ENCODE data around the gene NAGLU.
"Not testable (repeated sequence)": the region's sequence is repeated elsewhere in the genome, so short reads cannot be mapped to it uniquely, and the experiment has no call there.

The NAGLU gene

DNA sequence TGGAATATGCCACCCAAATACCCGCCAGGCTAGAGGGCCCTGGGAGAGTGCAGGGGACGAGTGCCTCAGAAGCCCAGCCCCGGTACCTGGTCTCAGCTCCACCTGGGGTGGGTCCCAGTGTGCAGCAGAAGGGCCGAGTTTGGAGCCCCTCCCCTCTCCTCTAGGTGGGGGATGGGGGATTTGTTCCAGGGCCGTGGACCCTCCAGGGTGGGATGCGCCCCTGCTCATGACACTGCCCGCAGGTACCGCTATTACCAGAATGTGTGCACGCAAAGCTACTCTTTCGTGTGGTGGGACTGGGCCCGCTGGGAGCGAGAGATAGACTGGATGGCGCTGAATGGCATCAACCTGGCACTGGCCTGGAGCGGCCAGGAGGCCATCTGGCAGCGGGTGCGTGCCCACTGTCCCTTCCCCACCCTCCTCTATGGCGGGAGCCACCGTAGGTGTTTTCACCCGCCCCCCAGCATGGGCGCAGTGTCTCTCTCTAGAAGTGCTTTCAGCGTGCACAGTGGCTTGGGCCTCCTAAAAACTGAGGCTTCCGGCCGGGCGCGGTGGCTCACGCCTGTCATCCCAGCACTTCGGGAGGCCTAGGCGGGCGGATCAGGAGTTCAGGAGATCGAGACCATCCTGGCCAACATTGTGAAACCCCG is 1.2 kb downstream of the NAGLU start:
- H4K20me1 ChIP-seq (ENCODE audit: low read depth, low read length), result no peaks in the 10 kb centered on the region
- H3K4me3 ChIP-seq (ENCODE audit: insufficient read depth, low read length, poor library complexity, severe bottlenecking), result peak overlapping the region; percentile 72
- H2AFZ ChIP-seq (ENCODE audit: low read depth, low read length, severe bottlenecking), result no peak overlapping the region
- no peaks in the 10 kb centered on the region for H3K9me3 ChIP-seq (ENCODE audit: insufficient read depth, low read length)
- TF ChIP-seq CTCF (IDR thresholded peaks at IDR 0.05; ENCODE audit: insufficient read depth, low read length, poor library complexity, severe bottlenecking) (no peak), EZH2phosphoT487 (conservative IDR thresholded peaks at IDR 0.05; ENCODE audit: low read length) (no peak)
- no peaks in the 10 kb centered on the region for H3K27me3 ChIP-seq (ENCODE audit: low read length)
- H3K36me3 ChIP-seq (ENCODE audit: low read length), result no peaks in the 10 kb centered on the region
- peak overlapping the region; percentile 64 for H3K27ac ChIP-seq (ENCODE audit: low read depth, low read length)
- H3K79me2 ChIP-seq (ENCODE audit: insufficient read depth, low read length), result peaks cover 7% of the 10 kb centered on the region; the same call in 1 of the 2 replicates
- peaks cover 17% of the 10 kb centered on the region for H3F3A ChIP-seq (ENCODE audit: insufficient read depth)
- peak overlapping the region; percentile 98 for H3K4me2 ChIP-seq (ENCODE audit: low read depth, low read length, poor library complexity, severe bottlenecking)
- H3K9me2 ChIP-seq (replicated peaks; ENCODE audit: insufficient read depth, low read length), result no peaks in the 10 kb centered on the region
- H3K9ac ChIP-seq (ENCODE audit: low read length), result peak overlapping the region; percentile 73

DNA sequence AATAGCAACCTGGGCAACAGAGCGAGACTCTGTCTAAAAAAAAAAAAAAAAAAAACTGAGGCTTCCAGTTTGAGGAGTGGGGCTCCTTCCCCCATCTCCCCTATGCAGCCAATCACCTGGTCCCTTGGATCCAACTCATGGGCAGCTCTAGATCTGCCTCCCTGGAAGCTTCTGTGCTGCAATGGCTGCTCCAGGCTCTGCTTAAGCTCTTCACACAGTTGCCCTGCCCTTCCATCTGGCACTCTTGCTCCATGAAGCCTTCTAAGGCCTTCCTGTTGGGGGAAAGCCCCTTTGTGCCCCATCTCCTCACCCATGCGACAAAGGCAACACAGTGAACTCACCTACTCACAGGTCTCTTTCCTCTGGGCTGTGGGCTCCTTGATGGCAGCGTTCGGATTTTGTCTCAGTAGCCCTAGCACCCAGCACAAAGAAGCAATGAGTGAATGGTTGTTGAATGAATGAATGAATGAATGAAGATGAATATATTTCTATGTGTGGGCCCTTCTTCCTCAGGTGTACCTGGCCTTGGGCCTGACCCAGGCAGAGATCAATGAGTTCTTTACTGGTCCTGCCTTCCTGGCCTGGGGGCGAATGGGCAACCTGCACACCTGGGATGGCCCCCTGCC is 1.9 kb downstream of the NAGLU start:
- Histone ChIP-seq H3K36me3 (ENCODE audit: low read length) (no peaks in the 10 kb centered on the region), H4K20me1 (ENCODE audit: low read depth, low read length) (no peaks in the 10 kb centered on the region), H3F3A (ENCODE audit: insufficient read depth) (peaks cover 17% of the 10 kb centered on the region), H3K4me2 (ENCODE audit: low read depth, low read length, poor library complexity, severe bottlenecking) (no peak overlapping the region), H3K27ac (ENCODE audit: low read depth, low read length) (no peak overlapping the region), H3K9me2 (replicated peaks; ENCODE audit: insufficient read depth, low read length) (no peaks in the 10 kb centered on the region), H3K79me2 (ENCODE audit: insufficient read depth, low read length) (peaks cover 7% of the 10 kb centered on the region; the same call in 1 of the 2 replicates), H3K9ac (ENCODE audit: low read length) (no peak overlapping the region), H3K9me3 (ENCODE audit: insufficient read depth, low read length) (no peaks in the 10 kb centered on the region), H3K27me3 (ENCODE audit: low read length) (no peaks in the 10 kb centered on the region), H2AFZ (ENCODE audit: low read depth, low read length, severe bottlenecking) (no peak overlapping the region), H3K4me3 (ENCODE audit: insufficient read depth, low read length, poor library complexity, severe bottlenecking) (no peak overlapping the region)
- no peak for TF ChIP-seq CTCF (IDR thresholded peaks at IDR 0.05; ENCODE audit: insufficient read depth, low read length, poor library complexity, severe bottlenecking)
- TF ChIP-seq EZH2phosphoT487 (conservative IDR thresholded peaks at IDR 0.05; ENCODE audit: low read length), result no peak

DNA sequence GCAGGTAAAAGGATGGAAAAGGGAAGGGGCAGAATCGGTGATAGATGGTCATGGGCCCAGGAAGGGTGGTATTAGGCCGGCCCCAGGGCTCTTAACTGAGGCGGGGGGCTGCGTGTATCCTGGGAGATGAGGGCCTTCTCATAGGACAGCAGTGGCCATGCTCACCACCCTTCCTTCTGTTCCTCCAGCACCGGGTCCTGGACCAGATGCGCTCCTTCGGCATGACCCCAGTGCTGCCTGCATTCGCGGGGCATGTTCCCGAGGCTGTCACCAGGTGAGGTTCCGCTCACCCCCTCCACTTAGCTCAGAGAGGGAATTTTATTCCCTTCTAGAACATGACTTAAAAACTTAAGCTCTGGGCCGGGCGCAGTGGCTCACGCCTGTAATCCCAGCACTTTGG is 2.4 kb downstream of the NAGLU start:
- Histone ChIP-seq H3K9me3 (ENCODE audit: insufficient read depth, low read length) (no peaks in the 10 kb centered on the region), H2AFZ (ENCODE audit: low read depth, low read length, severe bottlenecking) (no peak overlapping the region), H3K4me2 (ENCODE audit: low read depth, low read length, poor library complexity, severe bottlenecking) (no peak overlapping the region), H3K27me3 (ENCODE audit: low read length) (no peaks in the 10 kb centered on the region), H4K20me1 (ENCODE audit: low read depth, low read length) (no peaks in the 10 kb centered on the region), H3K36me3 (ENCODE audit: low read length) (no peaks in the 10 kb centered on the region), H3K9ac (ENCODE audit: low read length) (no peak overlapping the region), H3F3A (ENCODE audit: insufficient read depth) (peaks cover 12% of the 10 kb centered on the region), H3K4me3 (ENCODE audit: insufficient read depth, low read length, poor library complexity, severe bottlenecking) (no peak overlapping the region), H3K79me2 (ENCODE audit: insufficient read depth, low read length) (peaks cover 7% of the 10 kb centered on the region; the same call in 1 of the 2 replicates), H3K9me2 (replicated peaks; ENCODE audit: insufficient read depth, low read length) (no peaks in the 10 kb centered on the region), H3K27ac (ENCODE audit: low read depth, low read length) (no peak overlapping the region)
- no peak for TF ChIP-seq EZH2phosphoT487 (conservative IDR thresholded peaks at IDR 0.05; ENCODE audit: low read length)
- no peak for TF ChIP-seq CTCF (IDR thresholded peaks at IDR 0.05; ENCODE audit: insufficient read depth, low read length, poor library complexity, severe bottlenecking)

GRCh38 chr17:42540558-42540957 is 4.5 kb downstream of the NAGLU start:
- H3K4me3 ChIP-seq (ENCODE audit: insufficient read depth, low read length, poor library complexity, severe bottlenecking); H3K27ac ChIP-seq (ENCODE audit: low read depth, low read length); H4K20me1 ChIP-seq (ENCODE audit: low read depth, low read length); H3K27me3 ChIP-seq (ENCODE audit: low read length); H3K4me2 ChIP-seq (ENCODE audit: low read depth, low read length, poor library complexity, severe bottlenecking); H2AFZ ChIP-seq (ENCODE audit: low read depth, low read length, severe bottlenecking); H3K9ac ChIP-seq (ENCODE audit: low read length); H3F3A ChIP-seq (ENCODE audit: insufficient read depth); H3K36me3 ChIP-seq (ENCODE audit: low read length); H3K79me2 ChIP-seq (ENCODE audit: insufficient read depth, low read length); H3K9me3 ChIP-seq (ENCODE audit: insufficient read depth, low read length); H3K9me2 ChIP-seq (replicated peaks; ENCODE audit: insufficient read depth, low read length): not testable (repeated sequence)

Measured in SU-DHL-6 (cell line).